A673 (cell line): ENCODE measurements around the gene LPP. TPM values are rescaled to one million over a fixed set of nuclear protein-coding genes. Genes with fewer than 3 reads are reported as not detected.
A peak's percentile ranks its signal among the peaks of the same experiment; 100 is the strongest.

Experiments
- BruUV-seq: library from RNA; stranded (reverse); fragments of 400-500 nt; replicated peaks from 2 replicates; lab custom pipeline; 2021; lab: Mats Ljungman, UMichigan
- CTCF ChIA-PET: fragments of 300-600 bp; sonication (Branson Sonifier 250); formaldehyde crosslinking; loops from one replicate; lab custom pipeline; 2022; ENCODE audit warnings: antibody characterized with exemption; lab: Charles Lee
- POLR2A ChIA-PET: fragments of 300-600 bp; sonication (Branson Sonifier 250); formaldehyde crosslinking; loops from one replicate; lab custom pipeline; 2022; ENCODE audit warnings: antibody characterized with exemption; ENCODE audit not compliant: low non-redundant PET; lab: Charles Lee
- DNase-seq: peaks from one replicate; pipeline ENCODE4 v3.0.0-alpha.2; 2015; ENCODE audit warnings: low spot score
- H3K27ac ChIP-seq: fragments of 200-600 bp; sonication (generic); 2 replicates; pipeline ENCODE4 v1.5.1; 2016; ENCODE audit warnings: mixed run types, low read depth, mild to moderate bottlenecking, mixed read lengths, antibody characterized with exemption, low read length; ENCODE audit not compliant: poor library complexity, severe bottlenecking
- H3K27me3 ChIP-seq: fragments of 200-600 bp; sonication (generic); replicated peaks from 2 replicates; pipeline ENCODE4 v1.6.1; 2017; ENCODE audit warnings: mixed run types, low read depth, mild to moderate bottlenecking, mixed read lengths, antibody characterized with exemption, low read length; ENCODE audit not compliant: insufficient read depth, poor library complexity
- H3K36me3 ChIP-seq: fragments of 200-600 bp; sonication (generic); 2 replicates; pipeline ENCODE4 v1.6.1; 2016; ENCODE audit warnings: mixed run types, mild to moderate bottlenecking, mixed read lengths, antibody characterized with exemption, low read length; ENCODE audit not compliant: insufficient read depth, poor library complexity, severe bottlenecking
- H3K4me1 ChIP-seq: fragments of 200-600 bp; sonication (generic); 2 replicates; pipeline ENCODE4 v1.6.1; 2017; ENCODE audit warnings: mixed run types, mild to moderate bottlenecking, mixed read lengths, antibody characterized with exemption, low read length; ENCODE audit not compliant: insufficient read depth, poor library complexity, severe bottlenecking
- H3K4me3 ChIP-seq: fragments of 200-600 bp; sonication (generic); 2 replicates; pipeline ENCODE4 v1.5.1; 2016; ENCODE audit warnings: low read depth, mixed run types, mild to moderate bottlenecking, mixed read lengths, low read length; ENCODE audit not compliant: poor library complexity, severe bottlenecking
- H3K9me3 ChIP-seq: fragments of 200-600 bp; sonication (generic); 2 replicates; pipeline ENCODE4 v1.6.1; 2016; ENCODE audit warnings: mixed run types, low read depth, mild to moderate bottlenecking, mixed read lengths, antibody characterized with exemption, low read length; ENCODE audit not compliant: poor library complexity, severe bottlenecking
- CTCF ChIP-seq: fragments of 300-800, 200-600 bp; sonication (generic); conservative IDR thresholded peaks from 2 replicates; pipeline ENCODE4 v1.5.1; 2017; ENCODE audit warnings: low read depth, mild to moderate bottlenecking, antibody characterized with exemption, low read length, moderate library complexity, mixed read lengths
- EZH2 ChIP-seq: fragments of 200-600 bp; sonication (generic); IDR thresholded peaks from 2 replicates; pipeline ENCODE4 v1.6.1; 2017; ENCODE audit warnings: borderline replicate concordance, low read depth, mild to moderate bottlenecking, mixed read lengths, antibody characterized with exemption, low read length; ENCODE audit not compliant: poor library complexity, severe bottlenecking
- intact Hi-C: fragments of 100-400 bp; cut with micrococcal nuclease; formaldehyde crosslinking; loops from one replicate; pipeline ENCODE4 v1.10.0; 2022; ENCODE audit not compliant: unreplicated experiment
- total RNA-seq: library from RNA; stranded (reverse); gene quantifications from 2 replicates; pipeline ENCODE4 v1.2.3, GENCODE V29; 2021

LPP gene
- total RNA-seq, 1 experiment from 2014 or later: 39.7 TPM

- DNase-seq: no peak
- ChIA-PET CTCF (no interaction called here), POLR2A (no interaction called here)
- BruUV-seq: no TSS peak
- TF ChIP-seq CTCF (no peak), EZH2 (no peak)
- H3K9me3 ChIP-seq: no peaks in the 10 kb centered on the region
- H3K4me1 ChIP-seq: peaks cover 16% of the 10 kb centered on the region
- intact Hi-C loops: no loop called here
- H3K36me3 ChIP-seq: no peaks in the 10 kb centered on the region
- H3K27me3 ChIP-seq: no peaks in the 10 kb centered on the region
- no peak overlapping the region for H3K4me3 ChIP-seq
- no peak overlapping the region for H3K27ac ChIP-seq
These were observed 591.1 kb downstream of the LPP start for GRCh38 chr3:188745031-188745430.

GRCh38 chr3:188746291-188746783 is 592.4 kb downstream of the LPP start:
- CTCF ChIA-PET: no interaction called here

GRCh38 chr3:188747489-188747888 is 593.5 kb downstream of the LPP start:
- H3K27ac ChIP-seq: no peak overlapping the region
- peak; percentile 23 for DNase-seq
- no peaks in the 10 kb centered on the region for H3K36me3 ChIP-seq
- TF ChIP-seq EZH2: no peak
- no peak for TF ChIP-seq CTCF
- intact Hi-C loops: no loop called here
- H3K4me1 ChIP-seq: peaks cover 16% of the 10 kb centered on the region
- BruUV-seq: no TSS peak
- ChIA-PET POLR2A (no interaction called here), CTCF (no interaction called here)
- H3K27me3 ChIP-seq: no peaks in the 10 kb centered on the region
- no peaks in the 10 kb centered on the region for H3K9me3 ChIP-seq
- no peak overlapping the region for H3K4me3 ChIP-seq

More at GRCh38 chr3:188746291-188746783, 592.4 kb downstream of the LPP start:
- H3K4me3 ChIP-seq: no peak overlapping the region
- H3K27ac ChIP-seq: no peak overlapping the region
- TF ChIP-seq CTCF (no peak), EZH2 (no peak)
- intact Hi-C loops: no loop called here
- no peaks in the 10 kb centered on the region for H3K36me3 ChIP-seq
- no peaks in the 10 kb centered on the region for H3K9me3 ChIP-seq
- DNase-seq: no peak
- POLR2A ChIA-PET: no interaction called here
- BruUV-seq: no TSS peak
- peaks cover 16% of the 10 kb centered on the region for H3K4me1 ChIP-seq
- no peaks in the 10 kb centered on the region for H3K27me3 ChIP-seq
